NCI-H2196 treated with DMSO at 0.1 percent for 48 hours (cell line): Measurements from ENCODE around the gene FZR1.
A peak's percentile ranks its signal among the peaks of the same experiment; 100 is the strongest.

Source experiments
- DNase-seq: peaks from one replicate; lab custom pipeline; 2025; ENCODE audit not compliant: unreplicated experiment; lab: John Stamatoyannopoulos, UW

Gene FZR1

DNA sequence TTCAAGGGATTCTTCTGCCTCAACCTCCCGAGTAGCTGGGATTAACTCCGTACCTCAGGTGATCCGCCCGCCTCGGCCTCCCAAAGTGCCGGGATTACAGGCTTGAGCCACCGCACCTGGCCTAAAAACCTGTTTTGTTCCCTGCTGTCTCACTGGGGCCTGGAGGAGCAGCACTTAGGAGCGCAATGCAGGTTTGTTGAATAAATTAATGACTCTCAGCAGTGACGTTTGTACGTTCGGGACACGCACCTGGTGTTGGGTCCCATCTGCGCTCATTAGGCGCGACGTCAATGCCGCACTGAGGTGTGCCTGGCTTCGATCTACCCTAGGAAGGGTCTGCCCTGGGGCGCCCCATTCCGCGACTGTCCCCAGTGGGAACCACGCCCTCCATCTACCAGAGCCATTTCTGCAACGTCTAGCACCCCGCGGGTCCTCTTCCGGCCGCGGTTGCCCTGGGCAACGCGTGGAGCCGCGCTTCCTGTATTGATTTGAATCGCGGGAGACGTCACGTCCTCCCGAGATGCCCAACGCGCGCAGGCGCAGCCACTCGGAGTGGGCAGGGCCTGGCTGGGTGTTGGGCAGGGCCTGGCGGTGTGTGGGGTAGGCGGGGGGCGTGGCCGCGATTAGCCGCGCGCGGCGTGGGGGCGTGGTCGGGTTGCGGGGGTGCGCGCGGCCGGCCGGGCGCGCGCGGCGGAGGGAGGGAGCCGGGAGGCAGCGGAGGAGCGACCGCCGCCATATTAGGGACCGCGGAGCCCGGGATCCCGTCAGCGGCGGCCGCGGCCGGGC lies at the start of gene FZR1:
Gene FZR1, plus strand, starts transcription at position 714 of the 786 bp plus-strand sequence. CDS start 16,679 bp downstream, outside the sequence.
- DNase-seq = peak; percentile 93

DNA sequence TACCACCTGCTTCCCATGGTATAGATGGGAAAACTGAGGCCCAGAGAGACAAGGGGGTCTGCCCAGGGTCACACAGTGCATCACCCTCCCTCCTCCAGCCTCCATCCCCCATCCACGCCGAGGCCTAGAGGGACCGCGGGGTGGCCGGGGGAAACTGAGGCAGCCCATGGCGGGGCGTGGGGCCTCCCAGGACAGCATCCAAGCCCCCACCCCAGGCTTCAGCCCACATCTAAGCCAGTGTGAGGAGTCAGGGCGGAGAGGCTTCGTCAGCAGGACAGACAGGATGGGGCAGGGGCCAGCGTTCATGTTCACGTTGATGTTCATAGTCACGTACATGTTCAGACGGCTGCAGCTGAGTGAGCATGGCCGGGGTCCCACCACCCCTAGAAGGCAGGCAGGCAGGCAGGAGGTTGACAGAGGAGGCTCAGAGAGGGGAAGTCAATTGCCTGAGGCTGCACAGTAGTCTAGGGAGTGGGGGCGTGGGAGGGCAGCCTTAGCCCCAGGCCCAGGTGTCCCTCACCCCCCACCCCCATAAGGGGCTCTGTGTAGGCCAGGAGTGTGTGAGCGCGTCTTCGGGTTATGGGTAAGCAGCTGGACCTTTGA lies 49.1 kb upstream of the FZR1 start:
- no peak for DNase-seq

GRCh38 chr19:3457528-3458228 lies 48.4 kb upstream of the FZR1 start:
- DNase-seq = no peak

- no peak for DNase-seq
Measured at GRCh38 chr19:3458229-3459088, 47.7 kb upstream of the FZR1 start.

GRCh38 chr19:3459089-3459881 lies 46.8 kb upstream of the FZR1 start:
- DNase-seq = peak; percentile 55

- no peak for DNase-seq
Measured at GRCh38 chr19:3459965-3460582, 46.0 kb upstream of the FZR1 start.

DNA sequence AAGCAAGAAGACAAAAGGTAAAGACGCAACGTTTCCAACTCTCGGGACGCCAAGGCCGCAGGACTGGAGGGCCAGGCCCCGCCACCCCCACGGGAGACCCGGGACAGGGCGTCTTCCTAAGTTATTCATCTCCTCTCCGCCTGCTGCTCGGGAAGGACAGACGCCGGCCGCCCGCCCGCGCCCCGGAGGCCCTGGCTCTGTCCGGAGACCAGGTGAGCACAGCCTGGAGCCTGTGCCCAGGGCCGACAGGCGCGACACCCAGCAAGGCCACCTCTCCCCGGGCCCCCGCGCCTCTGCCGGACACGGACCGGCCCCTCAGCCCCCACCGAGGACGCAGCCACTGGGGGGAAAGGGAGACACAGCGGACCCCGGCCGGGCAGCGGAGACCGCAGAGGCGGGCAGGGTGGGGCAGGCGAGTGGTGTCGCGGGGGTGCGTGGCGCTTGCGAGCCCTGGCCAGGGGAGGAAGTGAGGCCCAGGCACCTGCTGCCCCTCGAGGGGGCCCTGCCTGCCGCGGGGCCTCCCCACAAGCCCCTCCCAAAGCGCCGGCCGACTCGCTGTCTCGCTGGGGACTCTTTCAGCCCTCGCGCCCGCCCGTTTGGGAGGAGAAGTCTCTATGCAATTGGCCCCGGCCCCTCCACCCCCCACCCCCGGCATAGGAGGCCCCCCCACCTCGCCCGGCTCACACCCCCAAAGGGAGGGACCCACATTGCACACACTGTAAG lies 43.0 kb upstream of the FZR1 start:
- DNase-seq = no peak

DNA sequence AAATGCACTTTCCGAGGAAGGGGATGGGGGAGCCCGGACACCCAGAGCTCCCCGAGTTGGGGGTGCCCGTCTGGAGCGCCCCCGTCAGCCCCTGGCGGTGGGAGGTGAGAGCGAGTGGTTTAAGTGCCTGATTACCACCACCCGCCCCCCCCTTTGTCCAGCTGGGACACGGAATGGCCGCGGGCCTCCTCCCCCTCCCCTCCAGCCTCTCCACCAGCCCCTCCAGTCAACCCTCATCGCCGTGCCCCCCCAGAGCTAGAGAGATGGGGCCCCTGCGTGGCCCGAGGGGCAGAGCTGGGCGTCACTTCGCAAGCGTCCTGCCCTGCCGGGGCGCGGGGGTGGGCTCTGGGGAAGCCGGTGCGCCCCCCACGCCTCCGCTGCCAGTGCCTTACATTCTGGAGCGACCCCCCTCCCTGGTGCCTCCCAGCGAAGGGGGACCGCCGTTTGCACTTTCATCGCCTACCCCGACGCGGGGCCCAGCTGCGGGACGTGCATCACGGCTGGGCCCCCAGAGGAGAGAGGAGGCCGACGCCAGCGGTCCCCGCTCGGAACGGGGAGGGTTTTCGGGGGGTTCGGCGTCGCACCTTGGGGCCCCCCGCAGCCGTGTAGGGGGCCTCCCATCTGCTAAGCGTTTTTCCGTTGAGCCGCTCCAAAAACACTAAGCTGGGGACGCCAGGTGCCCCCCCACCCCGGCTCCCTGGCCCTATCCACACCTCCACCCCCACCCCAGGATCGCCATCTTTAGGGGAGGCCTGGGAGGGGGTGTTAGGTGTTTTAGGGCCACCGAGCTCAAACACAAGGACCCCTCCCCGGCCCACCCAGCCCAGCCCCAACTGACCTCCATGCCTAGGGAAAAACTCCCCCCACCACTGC lies 42.2 kb upstream of the FZR1 start:
- DNase-seq = no peak

DNA sequence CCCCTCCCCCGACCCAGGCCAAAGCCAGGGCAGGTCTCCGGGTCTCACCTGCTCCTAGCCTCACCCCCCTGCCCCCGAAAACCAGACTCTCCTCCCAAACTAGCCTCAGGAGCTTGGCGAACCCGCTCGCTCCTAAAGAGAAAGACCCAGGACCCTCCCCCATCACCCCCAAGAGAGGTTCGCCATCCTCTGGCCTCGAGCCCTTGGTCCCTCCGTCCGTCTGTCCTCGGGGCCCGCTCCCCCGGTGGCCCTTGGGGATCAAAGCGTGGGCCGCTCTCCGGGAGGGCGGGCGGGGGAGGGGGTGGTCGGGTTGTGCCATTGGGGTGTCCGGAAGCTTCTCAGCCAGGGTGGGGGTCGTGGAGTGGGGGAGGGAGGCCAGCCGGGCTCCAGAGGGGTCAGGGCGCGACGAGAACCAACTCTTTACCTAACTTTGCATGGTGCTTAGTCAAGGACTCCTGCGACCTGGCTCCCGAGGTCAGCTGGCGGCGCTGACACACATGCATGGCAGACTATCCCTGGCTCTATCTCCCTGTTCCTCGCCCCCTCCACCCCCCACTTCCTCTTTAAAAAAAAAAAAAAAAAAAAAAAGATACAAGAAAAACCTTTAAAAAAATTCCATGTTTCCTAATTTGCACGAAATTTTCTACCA lies 41.4 kb upstream of the FZR1 start:
- DNase-seq = no peak

- DNase-seq = no peak
Measured at GRCh38 chr19:3465552-3465951, 40.6 kb upstream of the FZR1 start.

DNA sequence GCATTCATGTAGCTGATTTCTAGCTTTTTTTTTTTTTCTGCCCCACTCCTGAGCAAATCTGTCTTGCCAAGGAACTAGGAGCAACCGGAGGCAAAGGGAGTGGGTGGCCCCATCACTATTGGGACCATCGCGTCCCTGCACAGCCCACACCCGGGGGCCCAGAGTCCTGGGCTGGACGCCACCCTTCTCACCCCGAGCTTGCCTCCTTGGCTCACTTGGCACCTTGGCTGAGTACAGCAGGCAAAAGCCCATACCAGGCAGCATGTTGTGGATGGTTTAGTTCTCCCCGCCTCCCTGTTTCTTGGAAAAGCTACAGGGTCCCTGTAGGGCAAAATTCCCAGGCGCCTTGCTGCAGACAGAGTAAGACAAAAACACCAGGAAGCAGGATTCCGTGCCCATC lies 39.5 kb upstream of the FZR1 start:
- DNase-seq = no peak

DNA sequence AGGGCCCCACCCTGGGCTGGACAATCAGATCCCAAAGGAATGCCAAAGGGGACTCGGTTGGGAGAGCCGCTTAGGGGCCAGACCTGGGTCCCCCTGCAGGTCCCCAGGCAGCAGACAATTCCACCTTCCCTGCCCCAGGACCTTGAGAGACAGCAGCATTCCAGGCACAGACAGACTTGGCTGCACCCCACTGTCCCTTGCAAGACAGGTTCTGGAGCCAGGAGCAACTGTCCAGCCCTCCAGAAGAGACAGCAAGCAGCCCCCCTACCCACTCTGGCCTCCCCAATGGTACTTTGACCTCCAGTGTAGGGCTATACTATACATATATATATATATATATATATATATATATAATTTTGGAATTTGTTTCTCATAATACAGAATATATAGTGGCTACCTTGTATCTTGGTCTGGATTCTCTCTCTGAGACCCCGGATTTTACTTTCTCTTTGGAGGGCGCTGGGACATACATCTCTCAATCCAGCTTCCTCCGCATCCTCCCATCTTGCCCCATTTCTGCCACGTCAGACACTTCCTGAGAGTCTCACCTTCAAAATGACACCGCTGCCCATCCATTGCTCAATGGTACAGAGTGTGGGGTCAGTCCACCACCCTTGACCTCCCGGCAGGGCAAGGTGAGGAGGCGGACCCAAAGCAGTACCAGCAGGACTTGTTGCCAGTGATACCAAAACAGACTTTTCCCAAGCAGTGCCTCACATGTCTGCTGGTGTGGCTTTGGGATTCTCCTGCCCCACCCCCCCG lies 38.5 kb upstream of the FZR1 start:
- no peak for DNase-seq

DNA sequence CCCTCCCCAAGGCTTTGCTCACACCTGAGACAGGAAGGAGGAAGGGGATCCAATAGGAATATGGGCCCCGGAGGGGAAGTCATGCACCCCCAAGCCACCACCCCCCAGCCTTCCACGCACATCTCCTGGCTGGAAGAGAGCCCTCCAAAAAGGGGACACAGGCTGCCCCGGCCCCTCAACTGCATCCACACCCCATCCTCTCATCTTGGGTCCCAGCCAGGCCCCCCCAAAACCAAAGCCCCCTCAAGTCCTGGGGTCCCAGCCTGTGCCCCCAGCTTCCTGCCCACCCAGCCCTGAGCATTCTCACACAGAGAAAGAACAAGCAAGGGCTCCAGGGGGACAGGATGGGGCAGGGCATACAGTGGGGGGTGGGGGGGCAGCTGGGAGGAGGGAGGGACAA lies 37.9 kb upstream of the FZR1 start:
- no peak for DNase-seq

GRCh38 chr19:3469638-3470499 lies 36.2 kb upstream of the FZR1 start:
- DNase-seq = no peak

DNA sequence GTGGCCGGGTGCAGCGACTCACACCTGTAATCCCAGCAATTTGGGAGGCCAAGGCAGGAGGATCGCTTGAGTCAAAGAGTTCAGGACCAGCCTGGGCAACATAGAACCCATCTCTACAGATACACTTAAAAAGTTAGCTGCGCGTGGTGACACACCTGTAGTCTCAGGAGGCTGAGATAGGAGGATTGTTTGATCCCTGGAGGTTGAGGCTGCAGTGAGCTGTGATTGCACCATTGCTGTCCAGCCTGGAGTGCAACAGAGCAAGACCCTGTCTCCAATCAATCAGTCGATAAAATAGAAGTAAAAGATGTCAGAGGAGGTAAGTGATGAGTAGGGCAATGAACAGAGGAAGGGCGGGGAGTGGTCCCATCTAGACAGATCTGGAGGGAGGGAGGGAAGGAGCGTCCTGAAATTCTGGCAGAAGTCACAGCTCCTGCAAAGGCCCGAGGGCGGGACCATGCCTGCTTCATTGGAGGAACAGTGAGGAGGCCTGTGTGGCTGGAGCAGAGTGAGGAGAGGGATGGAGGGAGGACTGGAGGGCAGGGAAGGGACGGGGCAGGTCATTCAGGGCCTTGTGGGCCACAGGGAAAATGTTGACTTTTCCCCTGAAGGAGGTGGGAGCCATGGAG lies 35.5 kb upstream of the FZR1 start:
- DNase-seq = no peak
